Activated T-cell treated with anti-CD3 and anti-CD28 coated beads for 1 hour (primary cell): ENCODE measurements around the gene PLPPR3.
"Not testable (repeated sequence)": the region's sequence is repeated elsewhere in the genome, so short reads cannot be mapped to it uniquely, and the experiment has no call there.

Experiments used
- DNase-seq: peaks from one replicate; pipeline ENCODE4 v3.0.0-alpha.2; 2020; ENCODE audit warnings: low read depth

Gene PLPPR3

DNA sequence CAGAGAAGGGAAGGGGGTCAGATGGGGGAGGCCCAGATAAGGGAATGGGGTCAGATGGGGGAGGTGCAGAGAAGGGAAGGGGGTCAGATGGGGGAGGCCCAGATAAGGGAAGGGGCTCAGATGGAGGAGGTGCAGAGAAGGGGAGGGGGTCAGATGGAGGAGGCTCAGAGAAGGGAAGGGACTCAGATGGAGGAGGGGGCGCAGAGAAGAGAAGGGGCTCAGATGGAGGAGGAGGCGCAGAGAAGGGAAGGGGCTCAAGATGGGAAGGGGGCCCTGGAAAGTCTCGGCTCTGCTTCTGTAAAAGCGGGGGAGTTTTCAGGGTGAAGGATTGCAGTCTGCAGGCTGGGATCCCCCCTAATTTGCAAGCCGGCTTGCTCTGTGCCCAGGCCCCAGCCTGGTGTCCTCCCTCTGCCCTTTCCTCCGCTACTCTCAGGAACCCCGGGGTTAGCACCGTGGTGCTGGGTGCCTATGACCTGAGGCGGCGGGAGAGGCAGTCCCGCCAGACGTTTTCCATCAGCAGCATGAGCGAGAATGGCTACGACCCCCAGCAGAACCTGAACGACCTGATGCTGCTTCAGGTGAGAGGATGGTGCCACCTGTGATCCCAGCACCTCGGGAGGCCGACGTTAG lies 7.5 kb upstream of the PLPPR3 start:
- DNase-seq: no peak

DNA sequence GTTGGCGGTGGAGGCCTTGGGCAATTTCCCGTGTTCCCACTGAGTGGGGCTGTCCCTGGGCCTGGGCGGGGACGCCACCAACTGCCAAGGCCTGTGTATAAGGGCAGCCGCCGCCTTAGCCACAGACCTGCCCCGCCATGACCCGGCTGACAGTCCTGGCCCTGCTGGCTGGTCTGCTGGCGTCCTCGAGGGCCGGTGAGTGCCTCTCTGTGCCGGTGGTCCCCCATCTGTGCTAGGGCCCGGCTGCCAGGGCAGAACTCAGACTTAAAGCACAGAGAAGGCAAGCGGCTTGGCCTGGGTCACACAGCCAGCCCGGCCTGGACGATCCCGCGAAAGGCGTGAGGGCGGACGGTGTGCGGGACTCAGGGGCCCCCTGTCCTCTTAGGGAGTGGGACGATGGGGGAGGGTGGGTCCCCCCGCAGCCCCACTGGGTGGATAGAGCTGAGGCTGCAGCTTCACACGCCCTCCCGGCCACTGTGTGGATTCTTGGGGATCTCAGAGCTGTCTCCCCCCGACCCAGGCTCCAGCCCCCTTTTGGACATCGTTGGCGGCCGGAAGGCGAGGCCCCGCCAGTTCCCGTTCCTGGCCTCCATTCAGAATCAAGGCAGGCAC lies 6.1 kb upstream of the PLPPR3 start, which contains the start of gene AZU1:
TSS of gene AZU1 (plus strand) at position 128 of the 612 bp plus-strand sequence. CDS start at position 138, 10 bp downstream.
- DNase-seq: no peak

DNA sequence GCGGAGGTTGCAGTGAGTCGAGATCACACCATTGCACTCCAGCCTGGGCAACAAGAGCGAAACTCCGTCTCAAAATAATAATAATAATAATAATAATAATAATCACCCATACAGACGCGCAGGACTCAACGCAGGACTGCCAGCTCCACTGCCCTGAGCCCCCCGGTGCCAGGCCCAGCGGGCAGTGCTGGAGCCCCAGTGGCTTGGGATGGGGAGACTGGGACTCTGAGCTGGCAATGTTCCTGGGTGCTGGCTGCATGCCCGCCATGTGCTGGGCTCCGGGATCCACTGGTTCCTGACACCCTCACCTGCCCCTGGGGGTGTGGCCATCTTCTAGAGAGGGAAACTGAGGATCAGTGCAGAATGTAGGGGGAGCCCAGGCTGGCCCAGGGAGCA lies 5.6 kb upstream of the PLPPR3 start:
- no peak for DNase-seq

DNA sequence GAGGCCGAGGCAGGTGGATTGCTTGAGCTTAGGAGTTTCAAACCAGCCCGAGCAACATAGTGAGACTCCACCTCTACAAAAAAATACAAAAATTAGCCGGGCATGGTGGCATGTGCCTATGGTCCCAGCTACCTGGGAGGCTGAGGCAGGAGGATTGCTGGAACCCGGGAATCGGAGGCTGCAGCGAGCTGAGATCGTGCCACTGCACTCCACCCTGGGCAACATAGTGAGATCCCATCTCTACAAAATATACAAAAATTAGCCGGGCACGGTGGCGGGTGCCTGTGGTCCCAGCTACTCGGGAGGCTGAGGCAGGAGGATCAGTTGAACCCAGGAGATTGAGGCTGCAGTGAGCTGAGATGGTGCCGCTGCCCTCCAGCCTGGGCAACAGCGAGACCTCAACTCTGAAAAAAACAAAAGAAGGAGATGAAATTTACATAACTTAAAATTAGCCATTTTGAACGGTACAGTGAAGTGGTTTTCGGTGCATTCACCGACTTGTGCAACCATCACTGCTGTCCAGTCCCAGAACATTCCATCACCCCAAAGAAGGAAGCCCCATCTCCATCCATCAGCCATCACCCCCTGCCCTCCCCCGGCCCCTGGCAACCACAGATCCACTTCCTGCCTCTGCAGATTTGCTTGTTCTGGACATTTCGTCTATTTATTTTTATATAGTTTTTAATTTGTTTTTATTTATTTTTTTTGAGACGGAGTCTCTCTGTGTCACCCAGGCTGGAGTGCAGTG lies 4.3 kb upstream of the PLPPR3 start:
- no peak for DNase-seq

DNA sequence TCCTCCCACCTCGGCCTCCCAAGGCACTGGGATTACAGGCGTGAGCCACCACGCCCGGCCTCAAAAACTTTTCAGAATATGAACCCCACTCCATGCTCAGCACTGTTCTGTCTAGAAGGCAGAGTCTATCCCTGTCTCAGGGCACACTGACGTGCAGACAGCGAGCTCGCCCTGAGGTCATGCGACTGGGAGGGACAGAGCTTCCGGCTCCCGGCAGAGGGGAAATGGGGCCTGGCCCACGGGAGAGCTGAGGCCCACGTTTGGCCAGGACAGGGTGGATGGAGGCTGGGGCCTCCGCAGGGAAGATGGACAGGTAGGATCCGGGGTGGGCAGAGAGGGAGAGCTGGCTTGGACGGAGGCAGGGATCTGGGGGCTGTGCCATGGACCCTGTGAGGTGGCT lies 3.1 kb upstream of the PLPPR3 start:
- DNase-seq: no peak

DNA sequence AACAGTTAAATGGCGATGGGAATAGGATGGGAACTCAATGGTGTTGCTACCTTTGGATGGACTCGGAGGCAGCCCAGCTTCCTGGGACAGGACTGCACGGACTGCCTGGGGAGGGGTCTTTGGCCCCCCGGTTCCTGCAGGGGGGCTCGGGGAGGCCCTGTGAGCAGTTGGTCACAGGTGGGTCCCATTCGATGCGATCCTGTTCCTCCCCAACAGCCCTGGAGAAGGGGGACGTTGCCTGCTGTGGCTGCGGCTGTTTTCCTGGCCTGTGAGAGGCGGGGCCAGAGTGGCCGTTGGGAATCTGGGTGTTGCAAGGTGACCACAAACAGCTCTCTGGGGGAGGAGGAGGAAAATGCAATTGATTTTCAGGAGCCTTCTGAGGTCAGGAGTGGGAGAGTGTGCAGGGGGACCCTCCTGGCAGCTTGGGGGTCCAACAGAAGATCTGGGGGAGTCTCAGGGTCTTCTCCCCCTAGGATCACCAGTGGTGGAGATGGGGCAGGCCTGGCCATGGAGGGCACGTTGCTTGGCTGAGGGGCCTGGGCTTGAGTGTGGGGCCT lies 1.9 kb upstream of the PLPPR3 start:
- DNase-seq: no peak

DNA sequence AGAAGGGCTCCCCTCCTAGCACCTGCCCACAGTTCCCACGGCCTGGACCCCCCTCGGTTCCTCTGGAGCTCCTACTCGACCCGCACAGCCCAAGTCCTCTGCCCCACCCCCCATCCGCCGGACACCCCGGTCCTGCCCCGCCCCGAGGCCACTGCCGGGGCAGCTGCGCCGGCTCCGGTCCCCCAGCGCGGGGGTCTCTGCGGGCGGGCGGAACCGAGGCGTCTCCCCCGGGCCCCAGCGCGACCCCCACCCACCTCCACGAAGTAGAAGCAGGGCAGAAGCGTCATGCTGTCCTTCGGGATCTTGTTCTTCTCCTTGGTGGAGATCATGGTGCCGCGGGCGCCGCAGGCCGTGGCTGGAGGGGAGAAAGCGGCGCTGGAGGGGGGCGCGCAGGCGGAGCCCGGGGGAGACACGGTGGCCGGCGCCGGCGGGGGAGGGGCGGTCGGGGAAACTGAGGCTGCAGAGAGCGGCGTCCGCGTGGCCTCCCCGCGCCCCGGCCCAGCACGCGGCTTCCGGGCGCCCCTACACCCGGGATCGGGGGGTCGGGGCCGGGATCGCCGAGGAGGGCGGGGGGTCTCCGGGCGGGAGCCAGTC lies 427 bp downstream of the PLPPR3 start:
- no peak for DNase-seq

DNA sequence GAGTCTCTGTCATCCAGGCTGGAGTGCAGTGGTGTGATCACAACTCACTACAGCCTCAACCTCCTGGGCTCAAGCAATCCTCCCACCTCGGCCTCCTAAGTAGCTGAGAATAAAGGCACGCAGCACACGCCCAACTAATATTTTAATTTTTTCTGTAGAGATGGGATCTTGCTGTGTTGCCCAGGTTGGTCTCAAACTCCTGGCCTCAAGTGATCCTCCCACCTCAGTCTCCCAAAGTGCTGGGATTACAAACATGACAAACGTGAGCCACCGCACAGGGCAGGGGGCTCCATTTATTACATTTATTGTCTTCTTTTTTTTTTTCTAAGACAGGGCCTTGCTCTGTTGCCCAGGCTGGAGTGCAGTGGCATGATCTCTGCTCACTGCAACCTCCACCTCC lies 1.5 kb downstream of the PLPPR3 start:
- DNase-seq: not testable (repeated sequence)

DNA sequence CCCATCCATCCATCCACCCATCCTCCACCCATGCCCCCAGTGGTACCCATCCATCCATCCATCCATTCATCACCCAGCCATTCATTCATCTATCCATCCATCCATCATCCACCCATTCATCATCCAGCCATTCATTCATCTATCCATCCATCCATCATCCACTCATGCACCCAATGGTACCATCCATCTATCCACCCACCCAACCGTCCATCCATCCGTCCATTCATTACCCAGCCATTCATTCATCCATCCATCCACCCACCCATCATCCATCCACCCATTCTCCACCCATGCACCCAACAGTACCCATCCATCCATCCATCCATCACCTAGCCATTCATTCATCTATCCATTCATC lies 5.3 kb downstream of the PLPPR3 start:
- DNase-seq: no peak

DNA sequence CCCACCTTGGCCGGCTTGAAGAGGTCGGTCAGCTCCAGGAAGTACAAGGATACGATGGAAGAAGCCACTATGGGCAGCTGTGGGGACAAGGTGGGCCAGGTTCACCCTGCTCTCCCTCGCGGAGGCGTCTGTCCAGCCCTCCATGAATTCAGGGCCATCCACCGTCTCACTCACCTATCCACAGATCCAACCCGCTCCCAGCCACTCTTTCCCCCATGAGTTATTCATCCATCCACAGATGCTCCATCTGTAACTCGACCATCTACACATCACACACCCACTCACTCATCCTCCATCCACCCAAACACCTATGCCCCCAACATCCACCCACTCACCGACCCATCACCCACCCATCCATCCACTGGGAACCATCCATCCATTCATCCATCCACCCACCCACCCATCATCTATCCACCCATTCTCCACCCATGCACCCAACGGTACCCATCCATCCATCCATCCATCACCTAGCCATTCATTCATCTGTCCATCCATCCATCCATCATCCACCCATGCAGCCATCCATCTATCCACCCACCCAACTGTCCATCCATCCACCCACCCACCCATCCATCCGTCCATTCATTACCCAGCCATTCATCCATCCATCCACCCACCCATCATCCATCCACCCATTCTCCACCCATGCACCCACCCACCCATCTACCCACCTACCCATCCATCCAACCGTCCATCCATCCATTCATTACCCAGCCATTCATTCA lies 5.8 kb downstream of the PLPPR3 start:
- DNase-seq: no peak

DNA sequence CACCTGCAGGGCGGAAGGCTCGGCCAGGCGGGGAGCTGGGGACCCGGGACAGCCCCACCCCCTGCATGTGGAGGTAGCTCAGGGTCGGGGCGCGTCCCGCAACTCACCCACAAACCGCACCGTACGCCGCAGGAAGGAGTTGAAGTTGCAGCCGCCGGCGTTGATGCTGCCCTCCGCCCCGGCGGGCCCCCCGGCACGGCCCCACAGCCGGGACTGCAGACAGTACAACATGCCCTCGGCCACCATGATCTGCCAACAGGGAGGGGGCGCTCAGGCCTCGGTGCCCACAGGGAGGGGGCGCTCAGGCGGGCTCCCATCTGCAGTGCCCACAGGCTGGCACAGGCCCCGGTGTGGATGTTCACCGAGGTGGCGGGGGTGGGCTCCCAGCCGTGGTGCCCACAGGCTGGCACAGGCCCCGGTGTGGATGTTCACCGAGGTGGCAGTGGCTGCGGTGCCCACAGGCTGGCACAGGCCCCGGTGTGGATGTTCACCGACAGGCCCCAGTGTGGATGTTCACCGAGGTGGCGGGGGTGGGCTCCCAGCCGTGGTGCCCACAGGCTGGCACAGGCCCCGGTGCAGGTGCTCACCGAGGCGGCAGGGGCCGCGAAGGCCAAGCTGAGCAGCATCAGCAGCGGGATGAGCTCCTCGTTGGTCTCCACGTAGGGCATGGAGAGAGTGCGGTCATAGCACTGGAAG lies 6.5 kb downstream of the PLPPR3 start:
- DNase-seq: no peak

DNA sequence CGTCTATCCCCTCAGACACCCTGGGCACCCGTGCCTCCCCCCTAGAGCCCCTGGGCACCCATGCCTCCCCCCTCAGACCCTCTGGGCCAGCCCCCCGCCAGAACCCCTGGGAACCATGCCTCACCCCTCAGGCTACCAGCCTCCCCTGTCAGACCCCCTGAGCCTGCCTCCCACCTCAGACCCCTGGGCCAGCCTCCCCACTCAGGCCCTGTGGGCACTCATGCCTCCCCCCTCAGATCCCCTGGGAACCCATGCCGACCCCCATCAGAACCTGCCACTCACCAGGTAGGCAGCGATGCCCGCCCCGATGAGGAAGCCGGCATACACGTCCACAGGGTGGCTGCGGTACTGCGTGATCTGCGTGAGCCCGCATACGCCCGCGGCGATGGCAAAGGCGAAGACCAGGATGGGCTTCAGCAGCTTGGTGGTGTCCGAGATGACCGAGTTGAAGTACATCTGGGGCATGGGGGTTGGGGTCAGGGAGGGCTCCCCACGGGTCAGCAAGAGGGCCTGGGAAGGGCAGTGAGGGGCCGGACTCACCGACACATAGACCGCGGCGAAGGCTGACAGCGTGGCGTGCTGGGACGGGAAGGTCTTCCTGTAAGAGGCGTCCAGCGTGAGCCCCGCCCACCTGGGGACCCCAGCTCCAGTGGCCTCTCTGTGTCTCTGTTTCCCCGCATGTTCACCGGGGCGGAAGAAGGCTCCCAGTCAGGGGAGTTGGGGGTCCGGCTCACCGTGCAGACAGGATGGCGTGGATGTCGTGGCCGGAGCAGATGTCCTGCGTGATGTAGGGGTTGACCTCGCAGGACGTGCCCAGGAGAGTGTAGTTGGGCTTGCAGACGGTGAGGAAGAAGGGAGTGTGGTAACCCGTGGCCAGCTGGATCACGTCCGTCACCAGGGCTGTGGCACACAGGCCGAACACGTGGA lies 7.3 kb downstream of the PLPPR3 start:
- DNase-seq: no peak

DNA sequence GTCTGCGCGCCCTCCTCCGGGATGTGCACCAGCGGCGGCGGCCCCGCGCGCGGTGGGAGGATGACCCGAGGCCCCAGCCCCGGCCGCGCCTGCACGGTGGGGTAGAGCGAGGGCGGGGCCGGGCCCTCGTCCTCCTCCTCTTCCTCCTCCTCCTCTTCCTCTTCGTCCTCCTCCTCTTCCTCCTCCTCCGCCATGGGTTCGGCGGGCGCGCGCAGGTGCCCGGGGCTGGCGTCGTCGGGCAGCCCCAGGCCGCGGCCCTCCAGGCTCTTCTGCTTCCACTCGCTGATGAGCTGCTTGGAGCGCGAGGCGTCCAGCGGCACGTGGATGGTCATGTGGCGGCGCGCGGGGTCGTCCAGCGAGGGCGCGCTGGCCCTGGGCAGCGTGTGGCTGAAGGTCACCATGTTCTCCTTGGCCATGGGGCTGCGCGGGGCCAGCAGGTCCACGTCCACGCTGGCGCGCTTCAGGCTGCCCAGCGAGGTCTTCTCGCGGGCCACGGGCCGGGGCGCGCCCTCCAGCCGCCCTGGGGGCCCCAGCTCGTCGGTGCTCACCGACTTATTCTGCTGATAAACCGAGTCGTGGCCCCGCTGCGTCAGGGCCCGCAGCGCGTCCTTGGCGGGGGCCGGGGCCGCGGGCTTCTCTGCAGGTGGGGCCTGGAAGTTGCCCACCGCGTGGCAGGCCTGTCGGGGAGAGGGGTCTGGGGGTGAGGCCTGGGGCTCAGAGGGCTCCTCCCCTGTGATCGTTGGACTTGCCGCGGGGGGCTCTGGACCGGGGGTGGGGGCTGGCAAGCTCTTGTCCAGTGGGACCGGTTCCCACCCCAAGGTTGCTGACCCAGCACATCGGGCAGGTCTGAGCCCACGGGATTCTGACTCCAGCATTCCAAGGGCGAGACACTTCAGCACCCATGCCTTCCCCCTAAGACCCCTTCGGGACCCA lies 8.3 kb downstream of the PLPPR3 start:
- DNase-seq: no peak

DNA sequence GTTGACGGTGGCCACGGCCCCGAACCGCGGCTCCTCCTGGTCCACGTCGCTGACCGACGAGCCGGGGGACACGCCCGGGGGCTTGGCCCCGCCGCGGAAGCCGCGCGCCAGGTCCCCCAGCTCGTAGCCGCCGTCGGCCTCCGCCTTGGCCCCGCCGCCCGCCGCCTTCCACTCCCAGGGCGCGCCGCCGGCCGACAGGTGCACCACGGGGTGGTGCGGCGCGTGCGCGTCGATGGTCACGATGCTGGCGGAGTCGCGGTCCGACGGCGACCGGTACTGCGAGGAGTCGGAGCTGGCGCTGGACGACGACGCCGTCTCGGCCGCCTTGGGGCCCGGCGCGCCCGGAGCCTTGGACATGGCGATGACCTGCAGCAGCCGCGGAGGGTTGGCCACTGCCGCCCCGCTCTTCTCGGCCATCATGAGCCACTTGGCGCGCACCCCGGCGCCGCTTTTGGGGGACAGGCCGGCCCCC lies 9.0 kb downstream of the PLPPR3 start:
- no peak for DNase-seq

DNA sequence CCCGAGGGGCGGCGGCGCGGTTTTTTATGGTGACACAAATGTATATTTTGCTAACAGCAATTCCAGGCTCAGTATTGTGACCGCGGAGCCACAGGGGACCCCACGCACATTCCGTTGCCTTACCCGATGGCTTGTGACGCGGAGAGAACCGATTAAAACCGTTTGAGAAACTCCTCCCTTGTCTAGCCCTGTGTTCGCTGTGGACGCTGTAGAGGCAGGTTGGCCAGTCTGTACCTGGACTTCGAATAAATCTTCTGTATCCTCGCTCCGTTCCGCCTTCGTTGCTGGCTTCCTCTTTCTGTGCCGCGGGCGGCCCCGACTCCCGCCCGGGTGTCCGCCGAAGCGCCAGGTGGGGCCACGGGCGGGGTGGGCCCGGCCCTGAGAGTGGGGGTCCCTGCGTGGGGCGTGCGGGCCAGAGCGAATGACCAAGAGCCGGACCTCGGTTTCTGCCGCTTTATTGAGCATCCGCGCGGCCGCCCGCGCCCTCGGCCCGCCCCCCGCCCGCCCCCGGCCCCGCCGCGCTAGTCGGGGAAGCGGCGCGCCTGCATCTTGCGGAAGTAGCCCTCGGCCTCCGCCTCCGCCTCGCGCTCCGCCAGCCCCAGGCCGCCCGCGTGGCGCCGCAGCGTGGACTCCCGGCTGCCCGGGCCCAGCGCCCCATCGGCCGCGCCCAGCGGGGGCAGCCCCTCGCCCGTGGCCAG lies 9.6 kb downstream of the PLPPR3 start:
- DNase-seq: no peak

DNA sequence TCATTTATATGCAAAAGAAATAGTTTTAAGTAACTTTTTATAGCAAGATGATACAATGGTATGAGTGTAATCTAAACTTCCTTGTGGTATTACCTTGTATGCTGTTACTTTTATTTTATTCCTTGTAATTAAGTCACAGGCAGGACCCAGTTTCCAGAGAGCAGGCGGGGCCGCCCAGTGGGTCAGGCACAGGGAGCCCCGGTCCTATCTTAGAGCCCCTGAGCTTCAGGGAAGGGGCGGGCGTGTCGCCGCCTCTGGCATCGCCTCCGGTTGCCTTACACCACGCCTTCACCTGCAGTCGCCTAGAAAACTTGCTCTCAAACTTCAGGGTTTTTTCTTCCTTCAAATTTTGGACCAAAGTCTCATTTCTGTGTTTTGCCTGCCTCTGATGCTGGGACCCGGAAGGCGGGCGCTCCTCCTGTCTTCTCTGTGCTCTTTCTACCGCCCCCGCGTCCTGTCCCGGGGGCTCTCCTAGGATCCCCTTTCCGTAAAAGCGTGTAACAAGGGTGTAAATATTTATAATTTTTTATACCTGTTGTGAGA lies 10.2 kb downstream of the PLPPR3 start:
- no peak for DNase-seq

DNA sequence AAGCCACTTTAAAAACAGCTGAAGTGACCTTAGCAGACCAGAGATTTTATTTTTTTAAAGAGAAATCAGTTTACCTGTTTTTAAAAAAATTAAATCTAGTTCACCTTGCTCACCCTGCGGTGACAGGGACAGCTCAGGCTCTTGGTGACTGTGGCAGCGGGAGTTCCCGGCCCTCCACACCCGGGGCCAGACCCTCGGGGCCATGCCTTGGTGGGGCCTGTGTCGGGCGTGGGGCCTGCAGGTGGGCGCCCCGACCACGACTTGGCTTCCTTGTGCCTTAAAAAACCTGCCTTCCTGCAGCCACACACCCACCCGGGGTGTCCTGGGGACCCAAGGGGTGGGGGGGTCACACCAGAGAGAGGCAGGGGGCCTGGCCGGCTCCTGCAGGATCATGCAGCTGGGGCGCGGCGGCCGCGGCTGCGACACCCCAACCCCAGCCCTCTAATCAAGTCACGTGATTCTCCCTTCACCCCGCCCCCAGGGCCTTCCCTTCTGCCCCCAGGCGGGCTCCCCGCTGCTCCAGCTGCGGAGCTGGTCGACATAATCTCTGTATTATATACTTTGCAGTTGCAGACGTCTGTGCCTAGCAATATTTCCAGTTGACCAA lies 10.8 kb downstream of the PLPPR3 start:
- no peak for DNase-seq
